Mesodermal cell (in vitro differentiated cells): Measurements from ENCODE around the gene WDR6.

Experiments used
- H3K27ac ChIP-seq: 2 replicates; pipeline ENCODE4 v1.7.0; 2013; ENCODE audit warnings: mild to moderate bottlenecking, low read depth, low read length, moderate library complexity; ENCODE audit not compliant: severe bottlenecking
- H3K36me3 ChIP-seq: 2 replicates; pipeline ENCODE4 v1.7.1; 2013; ENCODE audit warnings: mild to moderate bottlenecking, low read length, moderate library complexity; ENCODE audit not compliant: control insufficient read depth, insufficient read depth
- H3K4me1 ChIP-seq: one replicate; pipeline ENCODE4 v1.7.1; 2013; ENCODE audit warnings: mild to moderate bottlenecking, low read length; ENCODE audit not compliant: insufficient read depth, control insufficient read depth, poor library complexity, severe bottlenecking
- H3K4me3 ChIP-seq: 2 replicates; pipeline ENCODE4 v1.7.0; 2013; ENCODE audit warnings: low read length, control low read depth, mild to moderate bottlenecking; ENCODE audit not compliant: insufficient read depth, poor library complexity, severe bottlenecking; ENCODE audit errors: extremely low read depth
- H3K9me3 ChIP-seq: 2 replicates; pipeline ENCODE4 v1.7.1; 2013; ENCODE audit warnings: mild to moderate bottlenecking, low read length, moderate library complexity; ENCODE audit not compliant: control insufficient read depth
- WGBS, 2 experiments: methylation state at CpG; one replicate each; pipeline ENCODE4 v1.1.5; 2013; ENCODE audit warnings: missing lambda C conversion rate in 2 of 2; ENCODE audit not compliant: insufficient coverage in 2 of 2; 5-methylcytosine and 5-hydroxymethylcytosine counted together

Gene WDR6

DNA sequence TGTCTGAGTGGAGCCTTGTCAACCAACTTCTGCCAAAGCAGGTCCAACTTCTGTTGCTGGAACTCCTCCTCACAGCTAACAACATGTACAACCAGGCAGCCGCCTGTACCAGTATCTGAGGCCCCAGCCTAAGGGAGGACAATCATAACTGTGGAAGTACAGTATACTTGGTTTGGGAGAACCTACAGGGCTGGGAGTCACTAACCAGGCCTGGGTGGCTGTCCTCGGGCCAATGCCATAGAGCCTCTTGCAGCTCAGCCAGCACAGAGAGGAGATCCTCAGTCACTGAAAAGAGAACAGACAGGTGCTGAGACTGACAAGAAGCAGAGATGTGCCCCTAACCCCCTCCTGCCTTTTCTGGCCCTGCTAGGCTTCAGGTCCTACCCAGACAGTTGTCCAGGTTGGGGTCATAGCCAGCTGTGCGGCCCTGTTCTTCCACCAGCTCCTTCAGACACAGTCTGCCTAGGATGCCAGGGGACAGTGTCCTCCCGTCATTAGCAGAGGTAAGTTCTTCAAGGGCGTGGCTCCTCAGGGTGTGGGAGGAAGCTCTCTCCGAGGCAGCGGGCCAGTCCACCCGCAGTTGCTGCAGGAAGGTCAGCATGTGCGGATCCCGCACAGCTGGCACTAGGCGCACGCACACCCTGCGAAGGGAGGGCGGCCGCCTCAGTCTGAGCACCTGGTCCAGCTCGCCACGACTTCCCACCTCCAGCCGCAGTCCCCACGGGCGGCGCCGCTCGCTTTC, 10.2 kb downstream of the WDR6 start:
- 25 to 26% methylated on average over 8 to 23 of the region's 23 CpGs for WGBS, 2 experiments
- no peak overlapping the region for H3K27ac ChIP-seq
- H3K4me1 ChIP-seq, result peaks cover 10% of the 10 kb centered on the region

DNA sequence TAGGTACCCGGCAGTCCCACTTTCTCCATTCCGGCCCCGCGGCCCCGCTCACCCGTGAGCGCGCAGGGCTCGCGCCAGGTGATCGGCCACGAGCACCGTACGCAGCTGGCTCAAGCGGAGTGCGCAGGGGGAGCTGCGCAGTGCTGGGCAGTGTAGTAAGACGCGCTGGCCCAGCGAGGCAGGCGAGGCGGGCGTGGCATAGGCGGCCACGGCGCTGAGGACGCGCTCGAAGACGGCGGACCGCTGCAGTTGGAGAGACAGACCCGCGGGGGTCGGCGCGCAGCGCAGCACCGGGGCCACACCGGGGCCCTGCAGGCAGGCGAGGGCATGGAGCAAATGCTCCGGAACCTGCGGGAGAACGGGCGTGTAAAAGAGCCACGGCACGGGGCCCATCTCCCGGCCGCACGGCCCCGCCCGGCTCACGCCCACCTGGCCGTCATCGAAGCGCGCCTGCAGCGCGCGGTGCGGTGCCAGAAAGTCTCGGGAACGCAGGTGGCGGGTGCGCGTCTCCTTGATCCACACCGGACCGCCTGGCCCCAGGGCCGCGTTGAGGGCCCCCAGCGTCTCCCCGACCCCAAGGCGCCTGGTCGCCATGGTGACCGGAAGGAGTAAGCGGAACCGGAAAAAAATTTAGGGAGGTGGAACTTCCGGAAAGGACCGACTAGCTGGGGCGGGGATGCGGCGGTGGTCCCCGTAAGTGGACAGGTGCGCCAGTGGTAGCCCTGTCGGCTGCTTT, 10.9 kb downstream of the WDR6 start, which contains the start of gene DALRD3:
TSS of gene DALRD3 (minus strand) at position 610 of the 736 bp plus-strand sequence. CDS start at position 594, 16 bp downstream.
- WGBS, 2 experiments, result 1% methylated on average over 79 to 82 of the region's 85 CpGs
- Histone ChIP-seq H3K9me3 (no peaks in the 10 kb centered on the region), H3K4me1 (peaks cover 10% of the 10 kb centered on the region), H3K27ac (peak within 1 kb of the TSS; percentile 6), H3K4me3 (peak within 1 kb of the TSS; percentile 76), H3K36me3 (peaks cover 46% of the 10 kb centered on the region)

More for the DNA sequence above, 10.2 kb downstream of the WDR6 start:
- Histone ChIP-seq H3K4me3 (peak overlapping the region; percentile 76), H3K9me3 (no peaks in the 10 kb centered on the region), H3K36me3 (peaks cover 46% of the 10 kb centered on the region)

DNA sequence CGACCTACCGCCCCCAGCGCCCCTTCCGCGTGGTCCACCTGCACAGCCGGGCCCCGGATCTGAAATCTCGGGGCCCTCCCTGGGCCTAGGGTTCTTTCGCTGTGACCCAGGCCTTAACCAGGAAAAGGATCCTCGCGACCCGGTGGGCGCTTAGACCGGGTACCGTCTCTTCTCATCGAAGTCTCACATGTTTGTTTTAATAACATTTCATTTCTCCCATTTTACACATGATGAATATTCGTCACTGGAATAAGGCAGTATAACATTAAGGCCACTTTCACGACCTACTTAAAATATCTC, 11.5 kb downstream of the WDR6 start:
- H3K4me1 ChIP-seq, result peaks cover 10% of the 10 kb centered on the region

DNA sequence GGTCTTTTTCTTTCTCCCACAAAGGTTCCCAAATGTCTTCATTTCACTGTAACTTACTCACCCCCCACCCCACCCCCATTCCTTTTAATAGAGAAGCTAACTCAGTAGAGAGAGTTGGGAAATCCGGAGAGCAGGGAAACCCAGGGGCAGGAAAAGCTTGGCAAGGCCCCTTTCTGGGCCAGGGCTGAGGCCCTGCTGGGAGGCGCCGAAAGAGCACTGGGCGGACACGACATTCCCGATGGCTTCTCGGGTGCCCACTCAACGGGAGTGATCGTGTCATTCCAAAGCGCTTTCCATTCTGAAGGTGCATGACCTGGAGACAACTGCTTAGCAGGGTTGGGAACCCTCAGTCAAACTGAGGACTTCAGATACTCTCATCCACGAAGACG, 12.7 kb downstream of the WDR6 start:
- no peaks in the 10 kb centered on the region for H3K9me3 ChIP-seq
- H3K36me3 ChIP-seq, result peaks cover 46% of the 10 kb centered on the region
- no peak overlapping the region for H3K27ac ChIP-seq
- peaks cover 10% of the 10 kb centered on the region for H3K4me1 ChIP-seq
- H3K4me3 ChIP-seq, result peak overlapping the region; percentile 93
- WGBS, 2 experiments, result 73 to 76% methylated on average over 12 of the region's 12 CpGs

More for the DNA sequence above, 11.5 kb downstream of the WDR6 start:
- Histone ChIP-seq H3K36me3 (peaks cover 46% of the 10 kb centered on the region), H3K27ac (no peak overlapping the region), H3K4me3 (peak overlapping the region; percentile 76), H3K9me3 (no peaks in the 10 kb centered on the region)
- 8 to 9% methylated on average over 13 to 15 of the region's 18 CpGs for WGBS, 2 experiments

DNA sequence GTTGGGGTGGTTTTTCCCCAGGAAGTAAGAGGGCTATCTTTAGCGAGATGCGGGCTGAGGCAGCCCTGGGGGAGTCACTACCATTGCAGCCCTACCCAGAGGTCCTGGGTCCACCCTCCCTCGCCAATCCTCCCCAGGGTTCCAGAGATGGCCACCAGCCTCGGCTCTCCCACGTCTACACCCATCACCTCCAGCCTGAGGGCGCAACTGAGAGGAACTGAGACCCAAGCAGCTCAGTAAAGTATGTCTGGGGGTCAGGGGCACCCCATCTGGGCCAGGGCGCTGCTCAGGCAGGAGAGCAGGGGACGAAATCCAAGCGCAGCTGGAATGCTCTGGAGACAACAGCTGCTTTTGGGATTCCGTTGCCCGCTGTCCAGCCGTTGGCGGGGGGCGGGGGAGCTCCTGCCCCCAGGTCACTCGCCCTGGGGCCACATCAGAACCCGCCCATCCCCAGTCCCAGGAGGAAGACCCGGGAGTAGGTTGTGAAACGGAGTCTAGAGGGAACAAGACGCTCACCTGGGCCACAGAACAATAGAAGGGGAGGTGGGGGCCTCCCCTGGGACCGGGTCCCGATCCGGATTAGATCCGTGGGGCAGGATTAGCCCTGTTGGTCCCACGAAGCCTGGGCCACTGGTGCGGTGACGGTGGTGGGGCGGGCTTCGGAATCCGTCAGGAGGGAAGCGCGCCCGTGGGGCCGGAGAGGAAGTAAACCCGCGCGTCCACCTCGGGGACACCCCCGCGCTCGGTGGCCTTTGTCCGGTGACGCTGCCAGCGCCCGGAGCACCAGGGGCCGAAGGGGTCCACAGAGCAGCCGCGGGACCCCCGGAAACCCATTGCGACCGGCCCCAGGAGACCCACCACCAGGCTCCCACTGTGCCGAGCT, 13.4 kb downstream of the WDR6 start:
- Histone ChIP-seq H3K36me3 (peaks cover 46% of the 10 kb centered on the region), H3K4me3 (peak overlapping the region; percentile 93), H3K4me1 (peaks cover 10% of the 10 kb centered on the region), H3K9me3 (no peaks in the 10 kb centered on the region), H3K27ac (peak overlapping the region; percentile 99)
- WGBS, 2 experiments, result 1 to 4% methylated on average over 40 to 43 of the region's 51 CpGs

DNA sequence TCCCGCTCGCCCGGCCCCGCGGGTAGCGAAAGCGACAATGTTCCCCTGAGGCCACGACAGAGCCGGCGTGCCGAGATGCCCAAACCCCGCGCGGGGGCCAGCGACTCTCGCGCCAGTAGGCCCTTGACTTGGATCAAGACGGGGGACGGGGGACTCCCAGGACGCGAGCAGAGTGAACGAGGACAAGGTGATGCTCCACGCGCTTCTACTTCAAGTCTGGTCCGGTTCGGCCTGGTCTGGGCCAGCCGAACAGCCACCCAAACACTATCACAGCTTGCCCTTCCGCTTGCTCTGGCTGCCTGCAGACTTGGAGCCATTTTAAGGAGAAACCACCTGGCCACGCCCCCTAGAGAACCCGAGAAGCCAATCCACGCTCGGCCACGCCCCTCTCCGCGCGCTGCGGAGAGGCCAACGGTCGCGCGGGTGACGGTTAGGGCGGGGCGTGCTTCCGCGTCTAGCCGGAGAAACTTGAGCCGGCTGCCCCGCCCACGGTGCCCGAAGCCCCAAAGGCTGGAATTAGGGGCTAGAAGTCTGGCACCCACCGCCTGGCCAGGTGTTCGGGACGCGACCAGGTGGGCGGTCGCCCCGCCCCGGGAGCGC, 14.1 kb downstream of the WDR6 start:
- 0% methylated on average over 50 to 54 of the region's 60 CpGs for WGBS, 2 experiments
- Histone ChIP-seq H3K9me3 (no peaks in the 10 kb centered on the region), H3K27ac (peak overlapping the region; percentile 99)

DNA sequence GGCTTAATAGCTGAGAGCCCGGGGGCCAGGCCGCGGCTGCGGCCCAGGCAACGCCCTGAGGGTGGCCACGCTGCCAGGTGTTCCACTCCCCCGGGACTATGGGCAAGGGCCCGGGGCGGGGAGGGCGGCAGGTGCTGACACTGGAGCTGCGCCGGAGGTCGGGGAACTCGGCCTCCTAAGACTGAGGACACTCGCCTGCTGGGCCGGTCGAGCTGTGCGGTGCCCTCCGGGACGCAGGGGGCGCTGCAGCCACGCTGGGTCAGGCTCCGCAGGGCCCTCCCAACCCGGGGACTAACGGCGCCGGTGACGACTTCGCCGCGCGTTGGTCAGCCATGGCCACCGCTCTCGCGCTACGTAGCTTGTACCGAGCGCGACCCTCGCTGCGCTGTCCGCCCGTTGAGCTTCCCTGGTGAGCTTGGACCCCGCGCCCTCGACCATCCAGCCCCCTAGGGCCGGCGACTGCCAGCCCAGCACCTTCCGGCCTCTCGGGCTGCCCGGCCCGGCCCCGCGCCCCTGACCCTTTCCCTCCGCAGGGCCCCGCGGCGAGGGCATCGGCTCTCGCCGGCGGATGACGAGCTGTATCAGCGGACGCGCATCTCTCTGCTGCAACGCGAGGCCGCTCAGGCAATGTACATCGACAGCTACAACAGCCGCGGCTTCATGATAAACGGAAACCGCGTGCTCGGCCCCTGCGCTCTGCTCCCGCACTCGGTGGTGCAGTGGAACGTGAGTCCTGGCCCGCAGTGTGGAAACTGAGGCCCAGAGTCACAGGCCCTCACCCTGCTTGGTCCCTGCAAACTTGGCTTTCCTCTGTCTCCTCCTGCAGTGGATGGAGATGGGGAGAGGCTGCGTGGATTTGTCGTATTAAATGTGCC, 14.9 kb downstream of the WDR6 start, which contains the start of gene NDUFAF3:
TSS of gene NDUFAF3 (plus strand) at position 309 of the 875 bp plus-strand sequence. CDS start at position 333, 24 bp downstream.
- H3K4me1 ChIP-seq, result peaks cover 7% of the 10 kb centered on the region
- H3K27ac ChIP-seq, result peak within 1 kb of the TSS; percentile 99
- peaks cover 46% of the 10 kb centered on the region for H3K36me3 ChIP-seq
- H3K4me3 ChIP-seq, result peak within 1 kb of the TSS; percentile 93
- no peaks in the 10 kb centered on the region for H3K9me3 ChIP-seq
- WGBS, 2 experiments, result 0% methylated on average over 73 to 77 of the region's 83 CpGs

More for the DNA sequence above, 14.1 kb downstream of the WDR6 start:
- Histone ChIP-seq H3K4me1 (peaks cover 10% of the 10 kb centered on the region), H3K36me3 (peaks cover 46% of the 10 kb centered on the region), H3K4me3 (peak overlapping the region; percentile 93)

DNA sequence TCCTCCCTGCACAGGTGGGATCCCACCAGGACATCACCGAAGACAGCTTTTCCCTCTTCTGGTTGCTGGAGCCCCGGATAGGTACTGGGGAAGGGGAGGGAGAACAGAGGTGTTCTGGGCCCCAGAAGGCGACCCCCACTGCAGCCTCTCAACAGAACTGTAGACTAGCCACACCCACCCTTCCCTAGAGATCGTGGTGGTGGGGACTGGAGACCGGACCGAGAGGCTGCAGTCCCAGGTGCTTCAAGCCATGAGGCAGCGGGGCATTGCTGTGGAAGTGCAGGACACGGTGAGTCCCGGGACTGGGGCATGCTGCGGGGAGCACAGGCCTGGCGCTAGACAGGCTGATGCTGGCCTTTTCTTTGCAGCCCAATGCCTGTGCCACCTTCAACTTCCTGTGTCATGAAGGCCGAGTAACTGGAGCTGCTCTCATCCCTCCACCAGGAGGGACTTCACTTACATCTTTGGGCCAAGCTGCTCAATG, 15.5 kb downstream of the WDR6 start:
- no peaks in the 10 kb centered on the region for H3K9me3 ChIP-seq
- peaks cover 51% of the 10 kb centered on the region for H3K36me3 ChIP-seq
- H3K4me1 ChIP-seq, result peaks cover 7% of the 10 kb centered on the region
- H3K4me3 ChIP-seq, result peak overlapping the region; percentile 93
- H3K27ac ChIP-seq, result peak overlapping the region; percentile 99
- 32 to 37% methylated on average over 8 to 9 of the region's 12 CpGs for WGBS, 2 experiments

DNA sequence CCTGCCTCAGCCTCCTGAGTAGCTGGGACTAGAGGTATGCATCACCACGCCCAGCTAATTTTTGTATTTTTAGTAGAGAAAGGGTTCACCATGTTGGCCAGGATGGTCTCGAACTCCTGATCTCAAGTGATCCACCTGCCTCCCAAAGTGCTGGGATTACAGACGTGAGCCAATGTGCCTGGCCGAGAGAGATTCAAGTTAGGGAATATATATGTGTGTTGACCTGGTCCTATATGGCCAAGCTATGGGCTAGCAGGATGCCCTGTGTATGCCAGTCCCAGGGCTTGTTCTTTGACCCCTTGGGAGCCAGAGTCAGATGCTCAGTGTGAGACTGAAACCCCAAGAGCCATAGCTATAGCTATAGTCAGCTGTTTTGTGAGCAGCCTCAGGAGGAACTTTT, 16.6 kb downstream of the WDR6 start:
- H3K4me1 ChIP-seq, result peaks cover 7% of the 10 kb centered on the region
- no peaks in the 10 kb centered on the region for H3K9me3 ChIP-seq
- WGBS, 2 experiments, result 92 to 97% methylated on average over 4 of the region's 4 CpGs
- peaks cover 58% of the 10 kb centered on the region for H3K36me3 ChIP-seq
- H3K4me3 ChIP-seq, result no peak overlapping the region
- no peak overlapping the region for H3K27ac ChIP-seq
